ENCODE data around the gene SYNDIG1. TPM values are rescaled to one million over a fixed set of nuclear protein-coding genes. Genes with fewer than 3 reads are reported as not detected.

The SYNDIG1 gene
- polyA plus RNA-seq, 4 donors: 0.90 to 2.0 (median 1.9) TPM; not detected in 1

DNA sequence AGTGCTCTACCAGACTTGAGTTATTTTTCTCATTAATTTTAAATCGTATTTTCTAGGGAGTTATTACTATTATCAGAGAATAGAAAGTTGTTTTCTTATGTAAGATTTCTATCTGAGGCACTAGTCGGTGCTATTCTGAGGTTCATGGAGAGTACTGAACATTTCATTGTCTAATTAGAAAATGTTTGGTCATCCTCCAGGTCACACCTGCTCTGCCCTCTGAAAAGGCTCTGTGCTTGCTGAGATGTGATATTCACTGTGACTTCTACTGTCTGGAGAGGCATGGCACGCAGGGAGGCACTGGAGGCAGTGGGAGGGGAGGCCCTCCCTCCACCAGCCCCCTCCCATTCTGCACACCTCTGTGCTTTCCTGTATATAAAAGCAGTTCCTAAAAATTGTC, 3.0 kb downstream of the SYNDIG1 start:
- no peak for FAIRE-seq
- H3K9me3 ChIP-seq (ENCODE audit: control insufficient read depth in 2 of 2, insufficient read depth in 1 of 2, low read depth in 1 of 2, low read length in 1 of 2): no peaks in the 10 kb centered on the region
- DNase-seq: no peak
- no peak overlapping the region for H3K27ac ChIP-seq (ENCODE audit: low read depth in 1 of 3, low read length in 2 of 3)
- peaks cover 10 to 39% (median 13%) of the 10 kb centered on the region in 3 donors for H3K27me3 ChIP-seq (ENCODE audit: control insufficient read depth in 3 of 3, insufficient read depth in 3 of 3, low read length in 3 of 3)
- peaks cover 0 to 7% (median 0%) of the 10 kb centered on the region in 3 donors for H3K4me1 ChIP-seq (ENCODE audit: control insufficient read depth in 3 of 3, insufficient read depth in 2 of 3, low read depth in 1 of 3, low read length in 2 of 3)
- no peak overlapping the region for H3K4me3 ChIP-seq (ENCODE audit: low read depth in 1 of 3, low read length in 3 of 3)
- WGBS, 3 donors: 66 to 80% (median 79%) methylated on average over 3 of the region's 3 CpGs
- H3K36me3 ChIP-seq (ENCODE audit: control insufficient read depth in 3 of 3, insufficient read depth in 2 of 3, low read depth in 1 of 3, low read length in 3 of 3): no peaks in the 10 kb centered on the region

DNA sequence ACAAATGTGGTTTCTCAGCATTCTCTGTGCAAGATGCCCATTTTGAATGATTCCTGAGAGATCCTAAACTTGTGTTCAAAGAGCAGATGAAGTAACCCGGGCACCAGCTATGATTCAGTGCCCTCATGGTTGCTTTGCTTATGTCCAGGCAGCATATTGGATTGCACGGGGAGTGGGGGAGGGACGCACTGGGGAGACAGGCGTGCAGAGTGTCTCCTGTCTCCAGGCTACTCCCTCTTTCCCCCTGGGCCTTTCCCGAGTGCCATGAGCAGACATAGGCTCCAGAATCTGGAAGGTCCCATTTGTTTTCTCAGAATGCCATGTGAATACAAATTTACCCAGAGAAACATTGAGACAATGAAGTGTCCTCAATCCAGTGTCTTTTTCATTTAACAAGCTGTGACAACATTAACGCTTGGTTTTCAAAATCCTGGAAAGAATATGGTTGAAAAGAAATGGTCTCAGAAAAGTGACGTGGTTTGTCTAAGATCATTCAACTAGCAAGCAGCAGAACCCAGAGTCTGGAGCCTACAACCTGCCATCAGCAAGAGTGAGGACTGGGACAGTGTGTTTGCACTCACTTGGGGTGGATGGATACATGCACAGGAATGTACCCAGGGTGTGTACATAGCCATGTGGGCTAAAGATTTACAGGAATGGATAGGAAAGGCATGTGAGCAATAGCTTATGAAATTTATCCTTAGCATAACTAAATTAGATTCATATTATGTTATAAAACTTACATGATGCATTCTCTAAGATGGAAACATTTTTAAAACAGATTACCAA, 4.2 kb downstream of the SYNDIG1 start:
- 73 to 77% (median 73%) methylated on average over 7 of the region's 7 CpGs for WGBS, 3 donors
- Histone ChIP-seq H3K4me1 (ENCODE audit: control insufficient read depth in 3 of 3, insufficient read depth in 2 of 3, low read depth in 1 of 3, low read length in 2 of 3) (peaks cover 0 to 7% (median 0%) of the 10 kb centered on the region in 3 donors), H3K27ac (ENCODE audit: low read depth in 1 of 3, low read length in 2 of 3) (no peak overlapping the region), H3K4me3 (ENCODE audit: low read depth in 1 of 3, low read length in 3 of 3) (no peak overlapping the region), H3K36me3 (ENCODE audit: control insufficient read depth in 3 of 3, insufficient read depth in 2 of 3, low read depth in 1 of 3, low read length in 3 of 3) (no peaks in the 10 kb centered on the region), H3K9me3 (ENCODE audit: control insufficient read depth in 2 of 2, insufficient read depth in 1 of 2, low read depth in 1 of 2, low read length in 1 of 2) (no peaks in the 10 kb centered on the region), H3K27me3 (ENCODE audit: control insufficient read depth in 3 of 3, insufficient read depth in 3 of 3, low read length in 3 of 3) (peaks cover 10 to 30% (median 11%) of the 10 kb centered on the region in 3 donors)
- FAIRE-seq (no peak), DNase-seq (no peak)

DNA sequence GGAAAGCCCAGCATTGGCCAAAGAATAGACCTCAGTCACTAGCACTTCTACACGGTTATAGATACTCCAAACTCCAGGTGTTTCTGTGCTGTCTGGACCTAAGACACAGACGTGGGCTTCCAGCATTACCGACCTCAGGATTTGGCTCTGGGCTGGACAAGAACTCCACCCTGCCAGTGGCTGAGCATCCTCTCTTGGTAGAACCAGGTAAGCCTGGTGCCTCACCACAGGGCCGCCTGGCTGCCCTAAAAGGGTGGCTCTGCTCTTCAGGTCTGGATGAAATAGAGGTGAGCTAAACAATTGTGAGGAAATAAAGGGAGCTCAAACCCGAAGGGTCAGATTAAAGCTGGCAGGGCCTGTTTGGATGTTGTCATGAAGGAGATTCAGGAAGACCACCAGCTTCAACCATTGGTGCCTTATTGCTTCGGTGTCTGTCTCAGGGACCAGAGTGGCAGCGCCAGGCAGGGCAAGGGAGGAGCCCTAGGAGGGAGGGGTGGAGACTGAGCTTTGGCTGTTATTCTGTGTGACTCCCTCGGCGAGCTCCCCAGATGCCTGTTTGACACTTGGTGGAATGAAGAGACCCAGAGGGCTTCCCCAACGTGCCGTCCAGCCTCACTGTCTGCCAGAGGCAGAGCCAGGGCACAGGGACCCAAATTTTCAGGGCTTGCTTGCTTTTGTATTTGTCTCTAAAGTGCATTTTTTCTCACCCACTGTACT, 8.6 kb downstream of the SYNDIG1 start:
- Histone ChIP-seq H3K9me3 (ENCODE audit: control insufficient read depth in 2 of 2, insufficient read depth in 1 of 2, low read depth in 1 of 2, low read length in 1 of 2) (no peaks in the 10 kb centered on the region), H3K27me3 (ENCODE audit: control insufficient read depth in 3 of 3, insufficient read depth in 3 of 3, low read length in 3 of 3) (peaks cover 0 to 2% (median 0%) of the 10 kb centered on the region in 3 donors), H3K4me3 (ENCODE audit: low read depth in 1 of 3, low read length in 3 of 3) (no peak overlapping the region), H3K27ac (ENCODE audit: low read depth in 1 of 3, low read length in 2 of 3) (no peak overlapping the region), H3K4me1 (ENCODE audit: control insufficient read depth in 3 of 3, insufficient read depth in 2 of 3, low read depth in 1 of 3, low read length in 2 of 3) (no peaks in the 10 kb centered on the region), H3K36me3 (ENCODE audit: control insufficient read depth in 3 of 3, insufficient read depth in 2 of 3, low read depth in 1 of 3, low read length in 3 of 3) (no peaks in the 10 kb centered on the region)
- no peak for FAIRE-seq
- no peak for DNase-seq
- WGBS, 3 donors: 60 to 71% (median 70%) methylated on average over 11 of the region's 11 CpGs

DNA sequence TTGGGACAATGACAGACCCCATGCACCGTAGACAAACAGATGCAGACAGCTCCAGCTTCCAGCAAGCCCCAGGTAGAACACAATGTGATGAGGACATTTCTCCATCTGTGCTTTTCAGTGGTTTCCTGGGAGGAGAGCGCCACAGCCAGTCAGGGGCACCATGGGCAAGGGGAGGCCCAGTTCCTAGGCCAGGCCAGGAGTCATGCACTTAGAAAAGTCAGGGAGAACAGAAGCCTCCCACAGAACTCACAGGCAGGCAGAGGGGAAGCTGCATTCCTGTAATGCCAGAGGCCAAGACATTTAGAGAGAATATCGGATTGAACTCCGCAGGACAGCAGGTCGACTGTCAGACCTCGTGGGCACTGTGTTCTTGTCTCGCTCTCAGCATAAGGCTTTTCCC, 9.2 kb downstream of the SYNDIG1 start:
- no peak overlapping the region for H3K27ac ChIP-seq (ENCODE audit: low read depth in 1 of 3, low read length in 2 of 3)
- no peak overlapping the region for H3K4me3 ChIP-seq (ENCODE audit: low read depth in 1 of 3, low read length in 3 of 3)
- peaks cover 0 to 2% (median 0%) of the 10 kb centered on the region in 3 donors for H3K27me3 ChIP-seq (ENCODE audit: control insufficient read depth in 3 of 3, insufficient read depth in 3 of 3, low read length in 3 of 3)
- FAIRE-seq (no peak), DNase-seq (no peak)
- H3K9me3 ChIP-seq (ENCODE audit: control insufficient read depth in 2 of 2, insufficient read depth in 1 of 2, low read depth in 1 of 2, low read length in 1 of 2): no peaks in the 10 kb centered on the region
- no peaks in the 10 kb centered on the region for H3K36me3 ChIP-seq (ENCODE audit: control insufficient read depth in 3 of 3, insufficient read depth in 2 of 3, low read depth in 1 of 3, low read length in 3 of 3)
- H3K4me1 ChIP-seq (ENCODE audit: control insufficient read depth in 3 of 3, insufficient read depth in 2 of 3, low read depth in 1 of 3, low read length in 2 of 3): no peaks in the 10 kb centered on the region
- WGBS, 3 donors: 83 to 91% (median 85%) methylated on average over 7 of the region's 7 CpGs

DNA sequence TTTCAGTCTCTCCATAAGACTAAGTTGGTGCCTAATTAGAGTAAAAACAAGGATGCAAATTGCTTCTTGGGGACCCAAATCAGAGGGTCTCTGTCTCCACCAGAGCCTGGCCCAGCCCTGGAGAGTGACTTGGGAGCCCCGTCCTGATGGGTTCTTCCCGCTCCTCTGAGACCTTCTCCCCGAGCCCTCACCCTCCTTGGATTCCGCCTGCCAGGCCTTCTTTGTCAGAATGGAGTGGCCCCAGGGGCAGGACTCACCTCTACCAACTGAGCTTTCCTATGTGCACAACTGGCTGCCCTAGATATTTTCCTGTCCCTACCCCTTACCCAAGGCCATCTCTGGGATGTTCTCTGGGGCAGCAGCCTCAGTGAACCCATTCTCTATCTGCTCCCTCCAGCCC, 9.7 kb downstream of the SYNDIG1 start:
- WGBS, 3 donors: 84 to 94% (median 88%) methylated on average over 4 of the region's 4 CpGs
- DNase-seq (no peak), FAIRE-seq (no peak)
- Histone ChIP-seq H3K27me3 (ENCODE audit: control insufficient read depth in 3 of 3, insufficient read depth in 3 of 3, low read length in 3 of 3) (peaks cover 0 to 2% (median 0%) of the 10 kb centered on the region in 3 donors), H3K4me3 (ENCODE audit: low read depth in 1 of 3, low read length in 3 of 3) (no peak overlapping the region), H3K9me3 (ENCODE audit: control insufficient read depth in 2 of 2, insufficient read depth in 1 of 2, low read depth in 1 of 2, low read length in 1 of 2) (no peaks in the 10 kb centered on the region), H3K36me3 (ENCODE audit: control insufficient read depth in 3 of 3, insufficient read depth in 2 of 3, low read depth in 1 of 3, low read length in 3 of 3) (no peaks in the 10 kb centered on the region), H3K4me1 (ENCODE audit: control insufficient read depth in 3 of 3, insufficient read depth in 2 of 3, low read depth in 1 of 3, low read length in 2 of 3) (no peaks in the 10 kb centered on the region), H3K27ac (ENCODE audit: low read depth in 1 of 3, low read length in 2 of 3) (no peak overlapping the region)

DNA sequence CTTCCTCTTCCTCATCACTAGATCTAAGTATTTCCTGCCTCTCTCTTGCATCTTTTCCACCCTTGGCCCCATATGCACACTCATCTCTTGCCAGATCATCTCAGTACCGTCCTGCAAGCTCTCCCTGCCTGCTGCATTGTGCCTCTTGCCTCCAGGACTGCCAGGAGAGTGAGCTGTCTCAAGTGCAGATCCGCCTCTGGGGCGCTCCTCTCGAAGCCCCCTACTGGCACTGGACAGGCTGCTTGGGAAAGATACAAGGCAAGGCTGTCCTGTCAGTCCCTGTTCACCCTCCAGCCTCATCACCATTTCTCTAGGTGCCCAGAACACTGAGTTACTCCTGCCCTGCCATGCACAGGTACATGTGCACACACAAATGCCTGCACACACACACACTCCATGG, 10.2 kb downstream of the SYNDIG1 start:
- whole genome bisulfite sequencing, 3 donors: 71 to 80% (median 76%) methylated on average over 4 of the region's 4 CpGs
- Histone ChIP-seq H3K27ac (ENCODE audit: low read depth in 1 of 3, low read length in 2 of 3) (no peak overlapping the region), H3K4me1 (ENCODE audit: control insufficient read depth in 3 of 3, insufficient read depth in 2 of 3, low read depth in 1 of 3, low read length in 2 of 3) (no peaks in the 10 kb centered on the region), H3K27me3 (ENCODE audit: control insufficient read depth in 3 of 3, insufficient read depth in 3 of 3, low read length in 3 of 3) (peaks cover 0 to 2% (median 0%) of the 10 kb centered on the region in 3 donors), H3K9me3 (ENCODE audit: control insufficient read depth in 2 of 2, insufficient read depth in 1 of 2, low read depth in 1 of 2, low read length in 1 of 2) (no peaks in the 10 kb centered on the region), H3K36me3 (ENCODE audit: control insufficient read depth in 3 of 3, insufficient read depth in 2 of 3, low read depth in 1 of 3, low read length in 3 of 3) (no peaks in the 10 kb centered on the region), H3K4me3 (ENCODE audit: low read depth in 1 of 3, low read length in 3 of 3) (no peak overlapping the region)
- FAIRE-seq: no peak
- no peak for DNase-seq

DNA sequence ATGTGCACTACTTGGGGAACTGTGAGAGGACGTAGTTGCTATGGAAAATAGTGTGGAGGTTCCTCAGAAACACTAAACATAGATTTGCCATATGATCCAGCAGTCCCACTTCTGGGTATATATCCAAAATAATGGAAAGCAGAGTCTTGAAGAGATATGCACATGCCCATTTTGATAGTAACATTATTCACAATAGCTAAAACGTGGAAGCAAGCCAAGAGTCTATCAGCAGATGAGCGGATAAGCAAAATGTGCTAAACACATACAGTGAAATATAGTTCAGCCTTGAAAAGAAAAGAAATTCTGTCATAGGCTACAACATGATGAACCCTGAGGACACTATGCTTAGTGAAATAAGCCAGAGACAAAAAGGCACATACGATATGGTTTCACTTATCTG, 11.1 kb downstream of the SYNDIG1 start:
- Histone ChIP-seq H3K4me3 (ENCODE audit: low read depth in 1 of 3, low read length in 3 of 3) (no peak overlapping the region), H3K27ac (ENCODE audit: low read depth in 1 of 3, low read length in 2 of 3) (no peak overlapping the region), H3K9me3 (ENCODE audit: control insufficient read depth in 2 of 2, insufficient read depth in 1 of 2, low read depth in 1 of 2, low read length in 1 of 2) (no peaks in the 10 kb centered on the region), H3K27me3 (ENCODE audit: control insufficient read depth in 3 of 3, insufficient read depth in 3 of 3, low read length in 3 of 3) (peaks cover 0 to 2% (median 0%) of the 10 kb centered on the region in 3 donors), H3K36me3 (ENCODE audit: control insufficient read depth in 3 of 3, insufficient read depth in 2 of 3, low read depth in 1 of 3, low read length in 3 of 3) (no peaks in the 10 kb centered on the region), H3K4me1 (ENCODE audit: control insufficient read depth in 3 of 3, insufficient read depth in 2 of 3, low read depth in 1 of 3, low read length in 2 of 3) (no peaks in the 10 kb centered on the region)
- whole genome bisulfite sequencing, 3 donors: 53 to 79% (median 61%) methylated on average over 4 of the region's 4 CpGs
- FAIRE-seq (no peak), DNase-seq (no peak)

DNA sequence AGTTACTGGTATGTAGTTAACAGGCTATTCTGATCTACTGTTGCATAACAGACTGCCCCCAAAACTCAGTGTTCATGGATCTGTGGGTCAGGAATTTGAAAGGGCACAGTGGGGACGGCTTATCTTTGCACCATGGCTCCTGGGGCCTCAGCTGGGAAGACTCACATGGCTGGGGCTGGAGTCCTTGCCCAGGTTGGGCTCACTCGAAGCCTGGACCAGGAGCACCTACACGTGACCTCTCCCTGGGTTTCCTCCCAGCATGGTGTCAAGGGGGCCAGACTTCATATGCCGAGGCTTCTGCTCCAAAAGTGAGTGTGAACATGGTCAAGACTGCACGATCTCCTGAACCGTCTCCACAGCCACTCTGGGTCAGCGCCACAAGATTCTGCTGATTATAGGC, 11.7 kb downstream of the SYNDIG1 start:
- no peaks in the 10 kb centered on the region for H3K4me1 ChIP-seq (ENCODE audit: control insufficient read depth in 3 of 3, insufficient read depth in 2 of 3, low read depth in 1 of 3, low read length in 2 of 3)
- peaks cover 0 to 2% (median 0%) of the 10 kb centered on the region in 3 donors for H3K27me3 ChIP-seq (ENCODE audit: control insufficient read depth in 3 of 3, insufficient read depth in 3 of 3, low read length in 3 of 3)
- H3K27ac ChIP-seq (ENCODE audit: low read depth in 1 of 3, low read length in 2 of 3): no peak overlapping the region
- WGBS, 3 donors: 77 to 83% (median 81%) methylated on average over 7 of the region's 7 CpGs
- no peaks in the 10 kb centered on the region for H3K36me3 ChIP-seq (ENCODE audit: control insufficient read depth in 3 of 3, insufficient read depth in 2 of 3, low read depth in 1 of 3, low read length in 3 of 3)
- no peaks in the 10 kb centered on the region for H3K9me3 ChIP-seq (ENCODE audit: control insufficient read depth in 2 of 2, insufficient read depth in 1 of 2, low read depth in 1 of 2, low read length in 1 of 2)
- no peak overlapping the region for H3K4me3 ChIP-seq (ENCODE audit: low read depth in 1 of 3, low read length in 3 of 3)
- DNase-seq (no peak), FAIRE-seq (no peak)

Data from small intestine (tissue), 7 donors.